HG03439 (cell line): ENCODE data around the gene ISG20L2.

ENCODE experiments used
- ATAC-seq: cut with Tn5 transposase; IDR thresholded peaks from one replicate; pipeline ENCODE4 v1.9.1; 2021; ENCODE audit warnings: mild to moderate bottlenecking, moderate library complexity; ENCODE audit not compliant: unreplicated experiment

The ISG20L2 gene

DNA sequence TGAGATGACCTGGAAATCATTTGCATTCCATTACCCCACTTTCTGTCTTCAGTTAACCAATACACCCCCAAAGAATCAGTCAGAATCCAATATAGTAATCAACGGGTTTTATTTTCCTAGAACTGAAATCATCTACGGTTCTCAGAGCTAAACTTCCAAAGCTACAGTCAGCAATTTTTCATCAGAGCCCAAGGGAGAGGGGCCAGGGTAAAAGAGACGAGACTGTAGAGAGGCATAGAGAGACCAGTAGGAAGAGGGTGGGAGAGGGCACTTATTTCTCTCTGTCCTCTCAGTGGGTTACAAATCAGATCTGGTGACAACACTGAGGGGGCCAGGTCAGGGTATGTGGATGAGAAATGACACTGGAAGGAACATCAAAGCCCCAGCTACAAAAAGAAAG is 13.5 kb upstream of the ISG20L2 start:
- no peak for ATAC-seq

DNA sequence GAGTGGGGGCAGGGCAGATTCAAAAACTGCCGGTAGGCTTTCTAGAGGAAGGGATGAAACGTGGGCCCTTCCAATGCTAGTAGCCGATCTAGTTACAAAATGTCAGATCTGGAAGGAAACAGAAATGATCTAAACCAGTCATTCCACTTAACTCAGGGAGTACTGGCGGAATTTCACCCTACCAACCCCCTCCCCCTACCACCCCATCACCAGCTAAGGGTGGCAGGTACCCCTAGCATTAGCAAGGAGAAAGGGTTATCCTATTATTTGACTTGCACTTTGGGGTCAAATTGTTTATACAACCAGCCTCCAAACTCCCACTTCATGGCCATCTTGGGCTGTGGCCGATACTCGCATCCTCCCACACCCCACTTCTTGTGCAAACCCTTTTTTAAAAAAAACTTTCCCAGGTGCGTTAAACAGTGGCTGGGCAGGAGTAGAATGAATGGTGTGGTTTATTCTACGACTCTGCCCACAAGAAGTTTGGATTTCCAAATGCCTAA is 13.0 kb upstream of the ISG20L2 start:
- ATAC-seq, result peak; percentile 0

DNA sequence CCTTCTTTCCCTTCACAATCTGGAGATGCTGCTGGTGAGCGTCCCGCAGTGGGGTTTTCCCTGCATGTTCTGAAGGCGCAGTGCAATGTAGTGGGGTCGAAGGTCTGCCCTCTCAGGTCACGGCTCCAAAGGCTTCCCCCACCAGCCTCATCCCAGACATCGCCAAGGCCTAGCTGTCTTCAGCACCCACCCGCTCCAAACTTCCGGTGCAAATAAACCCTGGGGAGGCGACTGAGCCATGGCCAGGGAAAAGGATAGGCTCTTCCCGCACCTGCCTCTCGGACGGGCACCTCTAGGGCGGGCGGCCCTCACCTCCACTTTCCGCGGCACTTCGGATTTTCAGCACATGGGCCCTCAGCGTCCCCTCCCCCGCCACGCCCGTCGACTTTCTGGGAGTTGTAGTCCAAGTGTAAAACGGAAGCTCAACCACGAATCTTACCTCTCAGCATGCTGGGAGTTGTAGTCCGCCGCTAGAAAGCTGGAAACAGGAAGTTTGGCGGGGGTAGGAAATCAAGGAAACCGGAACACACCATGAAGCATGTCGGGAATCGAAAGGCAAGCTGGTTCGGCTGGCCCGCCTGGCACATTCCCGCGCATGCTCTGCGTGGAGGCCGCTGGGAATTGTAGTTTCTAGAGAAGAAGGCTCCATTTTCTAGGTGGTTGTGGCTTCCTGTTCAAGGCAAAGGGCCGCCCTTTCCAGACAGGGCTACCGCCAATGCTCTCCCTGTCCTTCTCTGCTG is 12.3 kb upstream of the ISG20L2 start, which contains the start of gene MRPL24:
TSS of gene MRPL24 (minus strand) at position 348 of the 740 bp plus-strand sequence. CDS start 2,384 bp downstream, outside the sequence.
- peak; percentile 80 for ATAC-seq

DNA sequence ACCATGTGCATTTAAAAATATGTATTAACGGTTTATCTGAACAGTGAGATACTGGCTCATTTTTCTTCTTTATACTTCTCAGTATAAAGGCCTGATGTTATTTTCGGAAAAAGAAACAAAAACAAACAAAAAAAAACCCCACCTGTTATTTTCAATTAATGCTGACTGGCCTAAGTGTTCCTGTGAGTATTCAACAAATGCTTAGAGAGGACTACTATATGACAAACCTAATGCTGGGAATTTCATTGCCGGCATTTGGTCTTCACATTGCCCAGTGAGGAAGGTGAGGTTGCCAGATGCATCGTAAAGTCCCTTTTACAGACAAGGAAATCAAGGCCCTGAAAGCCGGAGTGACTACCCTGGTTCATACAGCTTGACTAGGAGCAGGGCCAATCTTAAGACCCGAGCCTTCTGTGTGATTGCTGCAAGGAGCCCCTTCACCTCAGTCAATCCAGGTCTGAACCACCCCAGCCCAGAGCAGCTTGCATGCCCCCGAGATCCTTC is 11.7 kb upstream of the ISG20L2 start:
- ATAC-seq, result no peak

DNA sequence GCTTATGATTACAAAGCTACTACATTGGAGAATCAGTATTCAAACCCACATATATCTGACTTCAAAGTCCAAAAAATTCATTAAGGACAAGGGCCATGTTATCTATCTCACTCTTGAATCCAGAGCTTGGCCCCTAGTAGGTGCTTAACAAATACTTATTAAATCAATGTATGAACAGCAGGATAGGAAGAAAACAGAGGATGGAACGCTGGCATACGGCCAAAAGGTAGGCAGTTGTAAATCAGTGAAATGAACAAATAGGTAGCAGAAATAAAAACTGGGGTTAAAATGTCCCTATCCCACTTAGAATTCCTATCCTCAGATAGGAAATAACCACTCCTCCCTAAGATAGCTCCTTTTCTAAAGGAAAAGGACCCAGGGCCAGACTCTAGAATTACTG is 10.3 kb upstream of the ISG20L2 start:
- no peak for ATAC-seq

DNA sequence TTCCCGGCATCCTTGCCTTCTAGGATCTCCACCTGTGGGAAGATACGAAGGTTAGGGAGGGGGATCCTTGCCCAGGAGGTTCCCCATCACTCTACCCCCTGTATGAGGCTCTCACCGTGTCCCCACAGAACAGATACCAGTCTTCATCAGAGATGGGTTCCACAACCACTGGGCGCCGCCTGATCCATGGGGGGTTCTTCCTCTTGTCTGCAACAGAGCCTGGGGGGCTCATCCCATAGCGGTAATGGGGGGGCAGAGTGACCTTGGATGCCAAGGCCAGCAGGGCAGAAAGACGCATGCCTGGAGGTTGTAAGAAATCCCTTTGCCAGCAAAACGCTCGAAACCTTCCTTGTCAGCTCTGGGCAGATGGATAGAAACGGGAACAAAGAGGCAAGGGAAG is 9.8 kb upstream of the ISG20L2 start:
- no peak for ATAC-seq

DNA sequence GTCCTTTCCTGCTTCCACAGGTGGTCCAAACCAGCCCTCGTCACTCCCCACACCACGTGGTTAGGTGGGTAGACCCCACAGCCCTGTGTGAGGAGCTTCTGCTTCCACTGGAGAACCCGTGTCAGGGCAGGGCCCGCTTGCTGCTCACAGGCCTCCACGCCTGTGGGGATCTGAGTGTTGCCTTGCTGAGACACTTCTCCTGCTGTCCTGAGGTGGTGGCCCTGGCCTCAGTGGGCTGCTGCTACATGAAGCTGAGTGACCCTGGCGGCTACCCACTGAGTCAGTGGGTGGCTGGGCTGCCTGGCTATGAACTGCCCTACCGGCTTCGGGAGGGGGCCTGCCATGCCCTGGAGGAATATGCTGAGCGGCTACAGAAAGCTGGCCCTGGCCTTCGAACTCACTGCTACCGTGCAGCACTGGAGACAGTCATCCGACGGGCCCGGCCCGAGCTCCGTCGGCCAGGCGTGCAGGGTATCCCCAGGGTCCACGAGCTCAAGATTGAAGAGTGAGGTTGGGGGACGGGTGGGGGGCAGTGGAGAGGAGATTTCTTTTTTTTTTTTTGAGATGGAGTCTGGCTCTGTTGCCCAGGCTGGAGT is 5.5 kb upstream of the ISG20L2 start:
- ATAC-seq, result no peak

DNA sequence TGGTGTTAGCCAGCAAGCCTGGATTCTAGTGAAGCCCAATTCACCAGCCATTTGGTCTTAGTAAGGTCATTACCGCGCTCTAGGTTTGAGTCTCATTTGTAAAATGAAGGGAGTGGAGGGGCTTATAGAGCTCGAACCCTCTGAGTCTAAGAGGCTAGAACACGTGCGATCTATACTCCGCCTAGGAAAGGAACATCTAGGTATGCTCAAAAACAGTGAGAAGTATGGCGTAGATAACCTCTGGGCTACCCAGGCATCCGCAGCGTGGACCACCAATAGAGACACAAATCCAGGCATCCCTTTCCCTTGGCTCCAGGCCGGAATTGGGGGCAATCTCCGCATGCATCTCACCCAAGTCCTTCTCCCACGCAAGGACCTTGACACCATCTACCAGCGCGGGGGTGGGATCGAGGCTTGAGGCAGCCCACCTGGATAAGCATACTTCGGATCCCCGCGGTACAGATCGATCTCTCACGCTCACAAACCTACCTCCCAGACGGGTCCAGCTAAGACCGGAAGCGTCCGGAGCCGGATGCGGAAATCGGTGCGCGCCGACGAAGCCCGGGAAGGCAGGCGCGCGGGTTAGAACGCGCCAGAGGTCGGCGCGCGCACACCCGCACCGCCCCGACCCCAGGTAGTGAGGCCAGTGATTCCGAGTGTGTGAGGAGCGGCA is 504 bp downstream of the ISG20L2 start, which contains the start of gene METTL25B:
TSS of gene METTL25B (plus strand) at position 544 of the 673 bp plus-strand sequence. CDS start 636 bp downstream, outside the sequence.
- ATAC-seq, result peak; percentile 56

DNA sequence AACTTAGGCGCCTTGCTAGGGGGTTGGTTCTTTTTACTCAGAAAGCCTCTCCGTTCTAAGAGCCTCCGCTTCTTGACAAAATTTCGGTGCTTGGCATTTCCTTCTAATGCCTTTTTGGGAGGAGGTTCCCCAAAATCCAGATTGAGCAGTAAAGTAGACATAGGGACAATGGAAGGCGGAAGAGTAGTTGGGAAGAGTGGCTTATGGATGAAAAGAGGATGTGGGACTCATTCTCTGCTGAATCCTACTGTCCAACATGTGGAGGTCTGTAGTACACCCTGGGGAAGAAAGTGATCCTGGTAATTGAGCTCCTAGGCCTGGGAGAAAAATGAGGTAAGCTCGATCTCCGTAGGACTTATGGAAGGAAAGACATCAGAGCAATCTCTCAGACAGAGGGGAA is 1.1 kb downstream of the ISG20L2 start:
- no peak for ATAC-seq

DNA sequence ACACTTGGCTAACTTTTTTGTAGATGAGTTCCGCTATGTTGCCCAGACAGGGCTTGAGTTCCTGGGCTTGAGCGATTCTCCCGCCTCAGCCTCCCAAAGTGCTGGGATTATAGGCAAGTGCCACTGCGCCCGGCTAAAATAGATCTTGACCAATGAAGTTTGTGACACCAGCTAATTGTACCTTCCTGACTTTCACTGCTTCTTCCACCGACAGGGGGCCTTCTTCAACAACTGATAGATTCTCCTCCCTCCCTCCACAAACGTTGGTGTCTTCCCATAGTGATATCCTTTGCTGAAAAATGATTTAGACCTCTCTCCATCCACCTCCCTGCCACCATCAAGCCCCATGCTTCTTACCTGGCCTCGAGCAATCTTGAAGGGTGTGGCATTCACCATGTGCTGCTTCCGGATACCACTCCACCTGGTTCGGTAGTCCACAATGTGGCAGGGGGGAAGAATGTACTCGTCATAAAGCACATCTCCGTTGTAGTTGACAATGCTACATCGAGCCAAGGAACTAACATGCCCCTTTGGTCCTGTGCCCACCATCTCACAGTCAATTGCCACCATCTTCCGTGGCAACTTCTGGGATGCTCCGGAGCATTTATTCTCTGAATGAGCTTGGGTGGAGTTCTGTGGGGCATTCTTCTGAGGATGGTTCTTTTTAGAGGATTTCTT is 1.9 kb downstream of the ISG20L2 start:
- ATAC-seq, result no peak

DNA sequence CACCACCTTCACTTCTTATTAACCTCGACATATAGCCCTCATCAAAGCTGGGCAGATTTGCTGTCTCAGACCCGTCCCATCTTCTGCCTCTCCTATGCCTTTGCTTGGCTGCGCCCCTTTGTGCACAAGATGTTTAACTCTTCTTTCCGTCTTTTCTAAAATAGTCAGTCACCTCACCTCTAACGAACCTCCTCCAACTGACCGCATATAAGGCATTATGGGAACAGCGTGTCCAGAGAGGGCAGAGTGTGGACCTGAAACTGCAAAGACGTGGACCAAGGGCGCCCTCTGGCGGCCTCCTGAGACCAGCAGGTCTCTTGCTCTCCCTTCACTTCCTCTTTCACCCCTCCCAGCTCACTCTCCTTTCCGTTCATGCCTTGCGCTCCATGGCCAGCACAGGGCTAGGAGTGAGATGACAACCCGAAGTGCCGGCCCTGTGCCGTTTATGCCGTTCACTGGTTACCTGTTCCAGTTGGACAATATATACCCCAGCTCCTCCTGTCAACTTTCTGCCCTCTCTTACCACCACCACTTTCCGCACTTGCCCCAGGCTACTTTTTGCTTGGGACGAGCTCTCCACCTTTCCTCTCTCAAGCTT is 2.8 kb downstream of the ISG20L2 start:
- ATAC-seq, result peak; percentile 34

DNA sequence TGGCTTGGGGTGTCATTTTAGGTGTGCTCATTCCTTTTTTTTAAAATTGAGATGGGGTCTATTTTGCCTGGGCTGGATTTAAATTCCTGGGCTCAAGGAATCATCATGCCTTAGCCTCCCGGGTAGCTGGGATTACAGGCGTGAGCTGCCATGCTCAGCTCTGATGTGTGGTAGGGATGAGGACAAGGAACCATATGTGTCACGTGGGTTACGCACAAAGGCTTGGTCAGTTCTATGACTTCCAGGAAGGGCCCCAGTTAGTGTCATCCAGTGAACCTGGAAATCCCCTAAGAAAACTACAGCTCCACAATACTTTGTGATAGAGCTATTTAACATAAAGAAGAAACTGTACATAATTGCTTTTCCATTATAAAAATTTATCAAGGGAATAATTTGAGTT is 7.0 kb downstream of the ISG20L2 start:
- ATAC-seq, result no peak

DNA sequence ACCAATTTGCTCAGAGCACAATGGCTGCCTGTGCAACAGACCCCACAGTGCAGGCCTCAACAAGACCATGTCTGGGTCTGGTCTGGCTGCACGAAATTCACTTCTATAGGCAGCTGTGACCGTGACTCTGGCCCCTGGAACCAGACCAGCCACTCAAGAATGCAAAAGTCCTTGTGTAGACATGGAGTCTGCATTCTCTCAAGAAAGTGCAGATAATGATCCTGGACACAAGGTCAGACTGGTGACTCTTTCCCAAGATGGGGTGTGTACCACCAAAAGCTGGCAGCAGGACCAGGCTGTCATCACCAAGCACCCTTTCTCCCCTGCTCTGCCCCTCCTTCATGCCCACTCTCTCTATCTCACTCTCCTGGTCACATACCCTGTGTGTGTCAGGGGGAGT is 7.4 kb downstream of the ISG20L2 start:
- no peak for ATAC-seq

DNA sequence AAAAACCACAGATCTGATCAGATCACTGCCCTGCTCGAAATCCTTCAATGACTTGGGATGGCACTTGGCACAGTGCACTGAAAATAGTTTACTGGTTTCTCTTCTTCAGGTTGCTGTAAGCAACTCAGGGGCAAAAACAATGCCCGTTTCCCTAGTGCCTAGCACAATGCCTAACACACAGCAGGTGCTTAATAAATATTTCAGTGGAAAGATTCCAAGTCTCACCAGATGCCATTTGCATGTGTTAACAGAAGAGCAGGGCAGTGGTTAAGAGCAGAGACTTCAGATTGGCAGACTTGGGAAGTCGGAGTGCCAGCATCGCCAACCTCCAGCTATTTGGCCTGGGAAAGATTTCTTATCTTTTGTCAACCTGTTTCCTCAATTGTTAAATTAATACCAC is 11.2 kb downstream of the ISG20L2 start:
- ATAC-seq, result no peak

DNA sequence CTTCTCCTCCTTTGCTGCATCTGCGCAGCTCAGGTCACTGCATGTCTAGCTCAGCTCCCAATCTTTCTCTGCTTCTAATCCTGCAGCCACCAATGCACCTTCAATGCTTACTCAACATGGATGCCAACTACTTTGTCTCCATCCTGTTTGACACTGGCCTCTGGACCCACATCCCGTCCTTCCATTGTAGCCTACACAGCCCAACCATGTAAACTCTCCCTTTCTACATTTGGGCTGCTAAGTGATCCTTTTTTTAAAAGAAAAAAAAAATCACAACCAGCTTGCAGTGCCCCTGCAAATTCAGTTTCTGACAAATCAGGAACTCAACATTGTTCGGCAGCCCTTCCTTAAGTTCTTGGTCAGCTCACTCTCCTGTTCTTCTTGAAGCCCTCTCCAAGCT is 13.7 kb downstream of the ISG20L2 start:
- ATAC-seq, result no peak

DNA sequence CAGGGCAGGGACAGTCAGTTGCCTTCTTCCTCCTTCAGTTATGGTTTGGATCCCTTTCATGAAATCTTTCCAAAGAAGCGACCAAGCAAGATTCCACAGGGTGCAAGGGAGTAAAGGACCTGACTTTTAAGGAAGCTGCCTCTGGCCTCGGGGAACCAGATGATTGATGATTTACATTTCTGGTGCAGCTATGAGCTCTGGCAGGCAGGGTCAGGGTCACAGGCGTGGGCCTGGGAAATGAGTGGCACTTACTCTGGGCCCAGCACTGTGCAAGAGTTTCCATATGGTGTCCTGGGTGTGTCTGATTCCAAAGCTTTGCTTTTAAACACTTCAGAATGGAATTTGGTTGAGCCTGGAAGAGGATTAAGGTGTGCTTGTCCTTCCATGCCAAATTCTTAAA is 15.9 kb downstream of the ISG20L2 start:
- ATAC-seq, result no peak

DNA sequence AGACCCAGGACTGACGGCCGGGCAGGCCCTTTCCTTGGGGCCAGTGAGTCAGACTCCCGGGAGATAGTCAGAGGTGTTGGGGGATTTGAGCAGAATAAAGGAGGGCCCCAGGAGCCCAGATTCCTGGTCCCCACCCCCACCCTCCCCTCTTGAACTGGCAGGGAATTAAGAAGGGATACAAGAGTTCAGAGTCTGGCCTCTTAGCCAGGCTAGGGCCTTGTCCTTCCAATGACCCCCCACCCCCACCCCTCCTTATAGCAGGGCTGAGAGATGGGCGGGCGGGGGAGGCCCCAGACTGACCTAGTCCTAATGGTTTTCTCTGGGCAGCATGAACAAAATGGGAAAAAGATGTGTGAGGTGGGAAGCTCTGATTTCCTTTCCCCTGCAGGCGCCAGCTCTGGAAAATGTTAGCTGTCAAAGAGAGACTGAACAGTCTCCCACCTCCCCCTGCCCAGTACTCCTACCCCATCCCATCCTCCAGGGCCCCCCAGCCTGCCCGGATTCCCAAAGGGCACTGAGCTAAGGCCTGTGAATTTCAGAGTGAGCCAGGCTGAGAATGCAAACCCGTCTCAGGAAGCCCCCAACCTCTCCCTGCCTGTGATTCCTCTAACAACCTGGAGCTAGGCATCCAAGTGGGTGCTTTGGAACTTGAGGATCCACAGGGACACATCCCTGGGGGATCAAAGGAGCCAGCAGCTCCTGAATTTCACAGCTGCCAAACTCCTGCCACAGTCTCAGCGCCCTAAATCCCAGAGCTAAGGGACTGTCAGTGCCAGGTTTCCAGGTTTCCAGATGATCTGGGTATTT is 17.4 kb downstream of the ISG20L2 start:
- no peak for ATAC-seq

DNA sequence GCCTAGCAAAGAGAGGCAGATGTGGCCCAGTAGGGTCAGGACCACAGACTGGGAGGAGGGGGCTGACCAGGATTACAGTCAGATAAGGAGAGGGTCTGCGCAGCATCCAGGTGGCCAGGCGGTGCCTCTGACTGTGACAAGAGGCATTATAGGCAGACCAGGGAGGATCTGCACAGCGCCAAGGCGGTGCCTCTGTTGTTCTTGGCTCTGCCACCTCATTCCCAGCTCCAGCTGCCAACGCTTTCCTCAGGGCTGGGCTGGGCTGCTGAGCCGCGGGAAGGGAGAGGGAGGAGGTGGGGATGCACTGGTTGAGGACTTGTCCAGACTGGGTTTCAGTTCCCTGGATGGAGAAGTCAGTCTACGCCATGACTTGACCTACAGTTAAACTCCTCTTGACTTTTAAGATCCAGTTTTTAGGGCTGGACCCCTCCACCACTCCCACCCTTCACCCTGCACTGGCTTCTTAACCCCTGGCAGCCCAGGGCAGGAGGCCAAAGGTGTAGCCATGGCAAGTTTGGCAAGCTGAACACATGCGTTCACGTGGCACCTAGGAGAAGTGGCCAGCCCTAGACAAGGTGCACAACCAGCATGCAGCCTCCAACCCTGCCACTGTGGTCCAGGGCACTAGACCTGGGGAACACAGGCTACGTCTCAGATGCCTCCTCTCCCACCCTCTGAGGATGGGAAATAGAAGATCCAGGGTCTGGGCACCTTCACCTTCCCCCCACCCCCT is 18.6 kb downstream of the ISG20L2 start:
- ATAC-seq, result no peak

DNA sequence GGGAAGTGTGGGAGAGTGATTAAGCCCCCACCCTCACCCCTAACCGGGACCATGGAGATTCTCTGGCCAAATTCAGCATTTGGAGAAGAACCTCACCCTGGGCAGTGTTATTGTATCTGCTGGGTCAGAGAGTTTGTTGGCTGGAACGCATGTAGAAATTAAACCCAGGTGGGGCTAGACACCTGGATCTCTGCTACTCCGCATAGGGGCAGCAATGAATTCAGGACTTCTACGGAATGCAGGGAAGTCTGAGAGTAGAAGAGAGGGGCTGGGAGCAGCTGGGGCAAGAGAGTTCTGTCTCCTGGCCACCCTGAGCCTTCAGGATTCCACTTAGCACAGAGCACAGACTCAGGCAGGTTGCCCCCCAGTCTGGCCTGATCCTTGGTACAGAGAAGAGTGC is 19.5 kb downstream of the ISG20L2 start:
- no peak for ATAC-seq
